KG1 (cell line): ENCODE data around the gene TOMM22.

Source experiments
- DNase-seq: peaks from one replicate; lab custom pipeline; 2025; lab: John Stamatoyannopoulos, UW

TOMM22 gene

DNA sequence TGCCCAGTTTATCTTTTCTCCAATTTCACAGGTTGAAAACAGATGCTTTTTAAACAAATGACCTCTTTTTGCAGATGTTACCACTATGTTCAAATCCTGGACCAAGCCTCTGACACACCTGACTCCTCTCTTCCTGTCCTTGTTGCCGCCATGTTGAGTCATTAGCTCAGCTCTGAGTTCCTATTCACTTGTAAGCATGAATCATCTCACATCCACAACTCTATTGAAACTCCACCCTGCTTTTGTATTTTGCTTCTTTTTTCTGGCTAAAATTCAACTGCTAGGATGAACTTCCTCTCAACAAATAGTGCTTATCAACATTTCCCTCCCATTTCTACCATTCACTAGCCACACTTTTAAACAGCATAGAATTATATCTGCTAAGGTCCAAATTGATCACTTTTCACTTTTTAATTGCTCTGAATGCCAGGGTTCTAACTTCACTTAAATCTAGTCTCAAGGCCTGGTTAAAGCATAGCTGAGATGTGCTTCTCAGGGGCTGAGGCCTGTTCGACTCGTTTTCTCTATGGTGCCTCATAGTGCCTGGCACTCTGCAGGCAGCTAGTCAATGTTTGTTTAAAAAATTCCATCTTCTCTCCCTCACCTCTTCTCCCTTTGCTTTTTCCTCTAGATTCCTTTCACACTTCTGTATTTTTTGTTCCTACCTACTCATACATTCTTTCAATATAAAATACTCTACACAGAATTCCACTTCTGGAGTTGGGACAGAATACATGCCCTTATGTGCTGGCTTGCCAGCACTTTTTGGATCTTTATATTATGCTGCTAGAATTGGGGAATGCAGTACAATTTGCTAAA is 15.1 kb downstream of the TOMM22 start:
- DNase-seq, result no peak

DNA sequence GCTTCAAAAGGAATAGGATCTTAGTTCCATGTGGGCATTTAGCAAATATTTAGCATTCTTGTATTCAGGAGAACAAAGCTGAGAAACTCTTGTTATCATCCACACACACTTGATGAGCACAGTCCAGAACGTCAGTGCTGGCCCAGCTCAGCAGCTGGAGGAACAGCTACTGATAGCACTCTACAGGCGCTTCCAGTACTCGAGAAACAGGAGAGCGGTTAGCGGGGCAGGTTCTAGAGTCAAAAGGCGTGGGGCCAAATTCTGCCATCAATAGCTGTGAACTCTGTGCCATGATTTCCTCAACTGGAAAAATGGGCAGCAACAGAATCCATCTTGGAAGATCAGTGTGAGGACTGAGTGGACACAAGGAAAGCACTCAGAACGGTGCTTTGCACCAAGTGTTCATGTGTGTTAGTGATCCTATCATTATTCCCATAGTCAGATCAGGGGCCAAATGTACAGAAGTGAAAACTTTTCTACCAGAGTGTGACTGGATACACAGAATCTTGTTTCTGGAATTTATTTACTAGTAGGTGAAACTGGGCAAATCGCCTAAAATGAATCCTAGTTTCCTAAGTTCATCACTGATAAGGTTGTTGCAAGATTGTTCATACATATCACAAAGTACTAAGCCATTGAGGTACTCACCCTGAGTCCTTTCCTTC is 15.8 kb downstream of the TOMM22 start:
- DNase-seq, result no peak

DNA sequence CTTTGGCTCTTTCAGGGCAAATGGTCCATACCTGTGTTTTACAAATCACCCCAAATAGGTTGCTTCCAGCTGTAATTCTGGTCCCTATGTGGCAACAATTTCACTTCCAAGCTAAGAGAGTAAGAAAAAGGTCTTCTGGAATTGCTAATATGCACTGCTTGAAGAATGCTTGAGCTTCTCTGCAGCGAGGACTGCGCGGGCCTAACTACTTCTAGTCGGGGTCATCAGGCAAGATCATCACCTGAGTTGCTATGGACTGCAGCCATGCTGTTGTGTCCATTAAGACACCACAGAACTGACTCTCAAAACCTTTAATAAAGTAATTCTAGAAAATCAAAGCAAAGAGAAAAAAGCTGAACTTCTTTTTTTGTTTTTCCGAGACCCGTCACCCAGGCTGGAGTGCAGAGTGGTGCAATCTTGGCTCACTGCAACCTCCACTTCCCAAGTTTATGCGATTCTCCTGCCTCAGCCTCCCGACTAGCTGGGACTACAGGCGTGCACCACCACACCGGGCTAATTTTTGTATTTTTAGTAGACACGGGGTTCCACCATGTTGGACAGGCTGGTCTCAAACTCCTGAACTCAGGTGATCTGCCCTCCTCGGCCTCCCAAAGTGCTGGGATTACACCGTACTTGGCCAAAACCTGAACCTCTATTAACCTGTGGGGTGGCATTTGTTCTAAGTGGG is 16.8 kb downstream of the TOMM22 start:
- no peak for DNase-seq

DNA sequence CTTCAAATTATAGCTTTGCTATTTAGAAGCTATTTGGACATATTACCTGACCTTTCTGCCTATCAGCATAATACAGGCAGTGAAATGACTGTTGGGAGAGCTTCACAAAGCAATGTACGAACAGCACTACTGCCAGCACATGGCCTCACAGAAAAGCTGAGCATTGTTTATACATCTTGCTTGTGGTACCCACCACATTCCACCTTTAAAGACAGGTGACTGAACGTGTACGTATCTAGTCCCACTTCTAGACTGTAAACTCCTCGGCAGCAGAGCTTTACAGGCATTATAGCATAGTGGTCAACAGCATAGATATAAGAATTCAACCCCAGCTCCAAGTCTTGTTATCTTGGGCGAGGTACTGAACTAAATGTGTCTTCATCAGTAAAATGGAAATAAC is 17.4 kb downstream of the TOMM22 start:
- no peak for DNase-seq

DNA sequence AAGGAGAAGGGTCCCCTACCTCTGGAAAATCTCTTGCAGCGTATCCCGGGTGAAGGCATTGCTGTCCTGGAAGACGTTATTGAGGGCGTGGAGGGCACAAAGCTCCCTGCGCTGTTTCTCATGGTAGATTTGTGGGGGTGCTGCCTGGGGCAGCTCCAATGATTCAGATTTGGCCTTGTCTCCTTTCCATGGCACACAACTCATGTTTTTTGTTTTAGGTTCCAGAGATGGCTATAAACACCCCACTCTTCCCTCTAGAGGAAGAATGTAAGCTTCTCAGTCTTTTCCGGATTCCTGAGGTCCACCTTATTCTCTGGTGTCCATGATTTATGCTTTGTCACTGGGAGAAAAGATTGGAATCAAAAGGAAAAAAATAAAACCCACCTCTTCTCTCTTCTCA is 18.0 kb downstream of the TOMM22 start:
- DNase-seq, result no peak

DNA sequence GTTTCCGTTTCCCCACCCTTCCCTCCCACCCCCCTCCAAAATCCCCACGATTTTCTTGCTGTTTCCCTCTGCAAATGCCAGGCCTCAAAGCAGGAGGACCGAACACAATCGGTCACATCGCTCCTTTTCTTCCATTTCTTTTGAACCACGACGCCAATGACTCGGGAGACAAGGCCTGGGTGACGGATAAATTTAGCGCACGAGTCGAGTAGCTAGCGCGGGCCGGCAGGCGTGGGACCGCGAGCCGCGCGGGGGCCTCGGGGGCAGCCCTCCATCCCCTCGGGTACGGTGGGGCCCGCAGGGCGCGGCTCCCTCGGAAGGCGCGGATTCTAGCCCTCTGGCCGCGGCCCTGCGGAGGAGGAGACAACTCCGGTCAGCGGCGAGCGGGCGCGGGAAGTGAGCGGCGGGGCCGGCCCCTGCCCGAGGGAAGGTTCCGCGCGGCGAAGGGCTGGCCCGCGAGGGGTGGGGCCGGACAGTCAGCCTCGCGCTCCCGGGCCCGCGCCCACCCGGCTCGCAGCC is 18.6 kb downstream of the TOMM22 start:
- no peak for DNase-seq

DNA sequence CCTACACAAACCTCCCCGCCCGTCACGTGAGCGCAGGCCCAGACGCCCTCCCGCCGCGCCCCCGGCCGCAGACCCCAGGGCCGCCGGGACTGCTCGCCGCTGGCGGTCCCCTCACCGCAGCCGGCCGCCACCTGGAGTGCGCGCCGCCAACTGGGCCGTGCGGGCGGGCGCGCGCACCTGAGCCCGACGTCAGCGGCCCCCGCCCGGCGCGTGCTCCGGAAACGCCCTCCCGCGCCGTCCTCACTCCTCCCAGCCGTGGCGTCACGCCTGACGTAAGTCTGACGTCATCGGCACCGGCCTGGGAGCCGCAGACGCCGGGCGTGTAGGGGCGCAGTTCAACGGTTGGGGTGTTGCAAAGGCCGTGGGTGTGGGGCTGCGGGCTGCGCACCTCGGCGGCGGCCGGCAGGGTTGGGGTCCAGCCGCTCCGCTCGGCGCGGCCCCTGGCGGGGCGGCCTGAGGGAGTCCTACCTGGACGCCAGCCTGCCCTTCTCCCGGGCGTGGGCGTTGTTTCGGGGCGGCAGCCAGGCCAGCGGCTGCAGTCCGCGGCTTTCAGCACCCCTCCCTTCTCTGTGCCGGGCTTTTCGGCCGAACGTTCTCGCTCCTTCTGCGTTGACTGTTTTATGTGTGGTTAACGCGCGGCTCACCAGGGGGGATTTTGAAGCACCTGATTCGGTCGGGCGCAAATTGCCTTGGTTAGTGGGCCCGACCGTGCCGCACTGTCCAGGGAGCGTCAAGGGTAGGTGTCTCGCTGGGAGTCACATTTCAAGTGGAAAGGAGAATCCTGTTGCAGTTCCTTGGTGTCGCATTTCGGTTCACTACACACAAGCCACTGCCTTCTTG is 19.3 kb downstream of the TOMM22 start, which contains the start of gene JOSD1:
Gene JOSD1, minus strand, starts transcription at position 155 of the 840 bp plus-strand sequence. CDS start 956 bp downstream, outside the sequence.
- peak; percentile 85 for DNase-seq

DNA sequence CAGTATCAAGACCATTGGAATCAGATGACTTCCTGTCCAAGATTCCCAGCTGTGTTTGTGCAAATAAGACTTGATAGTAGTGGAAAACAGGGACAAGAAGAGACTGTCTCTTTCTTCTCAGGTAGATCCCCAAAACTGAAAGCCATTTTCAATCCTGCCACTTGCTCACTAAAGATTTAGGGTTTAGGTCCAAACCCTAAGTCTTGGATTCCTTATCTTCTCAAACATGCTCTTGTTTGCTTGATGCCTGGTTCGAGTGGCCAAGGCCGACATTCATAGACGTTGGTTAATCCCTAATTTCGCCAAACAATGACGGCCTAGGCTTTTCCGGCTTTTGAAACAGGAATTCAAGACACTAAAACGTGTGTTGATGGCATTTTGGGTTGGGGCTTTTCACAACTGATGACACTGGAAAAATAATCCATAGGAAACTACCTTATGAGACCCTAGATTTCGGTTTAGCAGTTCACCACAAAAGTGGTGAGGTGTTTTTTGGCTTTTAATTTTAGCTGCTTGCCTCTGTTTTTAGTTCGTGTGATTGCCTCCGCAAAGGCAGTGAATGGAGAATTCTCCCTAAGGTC is 23.0 kb downstream of the TOMM22 start:
- DNase-seq, result no peak

DNA sequence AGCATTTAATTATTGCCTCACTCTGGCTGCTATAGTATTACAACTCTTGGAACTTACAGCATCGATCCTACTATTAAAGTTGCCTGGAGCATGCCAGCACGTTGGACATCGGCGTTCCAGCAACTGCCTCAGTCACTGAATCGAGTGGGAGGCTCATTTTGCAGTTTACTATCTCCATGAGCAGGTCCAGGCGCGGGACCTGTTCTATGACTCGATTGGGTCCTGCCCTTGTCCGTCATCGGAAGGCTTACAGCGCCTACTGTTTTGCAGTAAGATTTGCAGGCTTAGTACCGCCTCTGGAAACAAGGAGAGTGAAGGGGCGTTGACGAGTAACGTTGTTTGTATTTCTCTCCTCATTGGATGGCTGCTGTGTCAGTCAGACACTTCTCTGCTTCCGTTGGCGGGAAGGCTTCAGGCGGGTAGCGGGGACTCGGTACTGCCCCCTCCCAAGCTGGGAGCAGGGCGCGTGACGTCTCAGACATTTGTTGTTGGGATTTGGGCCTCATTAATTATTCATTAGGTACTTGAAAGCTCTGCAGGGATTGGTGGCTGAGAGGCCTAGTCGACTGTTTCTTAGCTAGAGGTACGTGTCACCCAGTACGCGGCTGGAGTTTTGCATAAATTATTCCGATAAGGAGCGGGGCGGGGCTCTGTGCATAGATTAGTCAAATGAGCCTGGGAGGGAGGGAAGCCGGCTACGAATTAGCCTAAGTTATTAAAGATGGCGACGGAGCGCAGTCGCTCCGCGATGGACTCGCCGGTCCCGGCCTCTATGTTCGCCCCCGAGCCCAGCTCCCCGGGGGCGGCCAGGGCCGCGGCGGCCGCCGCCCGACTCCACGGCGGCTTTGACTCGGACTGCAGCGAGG is 23.7 kb downstream of the TOMM22 start, which contains the start of gene GTPBP1:
Gene GTPBP1, plus strand, starts transcription at position 710 of the 866 bp plus-strand sequence. Its CDS starts 12 bp downstream, at position 722.
- DNase-seq, result peak; percentile 100

DNA sequence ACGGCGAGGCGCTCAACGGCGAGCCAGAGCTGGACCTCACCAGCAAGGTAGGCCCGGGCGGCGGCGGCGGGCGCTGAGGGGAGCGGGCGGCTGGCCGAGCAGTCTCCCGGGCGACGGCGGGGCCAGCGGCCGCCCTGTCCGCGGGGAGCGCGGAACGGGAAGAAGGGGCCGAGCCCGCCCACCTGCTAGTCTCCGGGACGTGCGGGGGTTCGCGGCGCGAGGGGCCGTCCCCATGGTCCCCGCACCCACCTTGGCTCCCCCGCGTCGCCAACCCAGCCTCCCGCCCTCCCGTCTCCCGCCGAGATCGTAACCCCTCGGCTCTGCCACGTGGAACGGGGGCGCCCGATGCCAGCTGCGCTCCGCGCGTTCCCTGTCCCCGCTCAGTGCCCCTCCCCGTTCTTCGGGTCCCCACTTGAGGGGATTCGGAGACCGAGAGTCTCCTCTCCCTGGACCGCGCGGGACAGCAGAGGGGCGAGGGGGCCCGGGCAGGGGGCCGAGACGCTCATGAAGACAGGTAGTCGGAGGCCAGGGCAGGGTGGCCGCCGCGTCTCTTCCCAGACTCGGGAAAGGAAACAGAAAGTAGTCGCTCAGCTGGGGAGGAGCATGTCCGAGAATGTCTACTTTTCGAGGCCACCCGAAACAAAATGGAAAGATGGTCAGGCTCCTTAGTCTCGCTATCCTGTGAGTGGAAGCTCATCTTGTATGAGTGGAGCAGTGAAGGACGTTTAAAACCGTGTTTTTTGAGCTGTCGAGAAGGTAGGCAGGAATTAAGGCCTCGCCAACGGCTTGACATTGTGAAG is 24.5 kb downstream of the TOMM22 start:
- no peak for DNase-seq

DNA sequence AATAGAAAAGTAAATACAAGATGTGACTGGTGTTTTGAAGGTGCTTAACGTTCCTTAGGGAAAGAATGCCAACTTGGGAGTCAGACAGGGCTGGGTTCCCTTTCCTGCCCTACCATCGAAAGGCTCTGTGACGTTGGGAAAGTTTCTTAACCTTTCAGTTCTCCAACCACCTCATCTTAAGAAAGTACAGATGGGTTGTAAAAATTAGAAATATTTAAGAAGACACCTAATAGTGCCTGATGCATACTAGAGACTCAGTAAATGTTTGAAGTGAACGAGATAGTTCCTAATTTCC is 25.1 kb downstream of the TOMM22 start:
- no peak for DNase-seq

DNA sequence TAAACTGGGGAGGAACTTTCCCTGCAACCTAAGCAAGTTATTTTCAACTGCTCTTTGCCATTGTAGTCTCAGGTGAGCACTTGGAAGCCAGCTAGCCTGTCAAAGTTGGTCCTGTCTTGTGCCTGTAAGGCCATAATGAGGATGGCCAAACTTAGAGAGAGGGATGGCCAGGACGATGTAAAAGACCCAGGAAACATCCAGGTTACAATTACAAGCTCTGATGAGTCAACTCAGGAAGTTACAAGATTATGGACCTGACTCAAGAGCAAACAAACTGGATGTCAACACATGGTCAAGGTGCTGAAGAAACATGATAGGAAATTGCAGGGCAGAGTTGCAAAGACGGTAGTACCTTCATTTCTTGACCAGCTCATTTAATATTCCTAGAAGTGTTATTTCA is 25.6 kb downstream of the TOMM22 start:
- no peak for DNase-seq

DNA sequence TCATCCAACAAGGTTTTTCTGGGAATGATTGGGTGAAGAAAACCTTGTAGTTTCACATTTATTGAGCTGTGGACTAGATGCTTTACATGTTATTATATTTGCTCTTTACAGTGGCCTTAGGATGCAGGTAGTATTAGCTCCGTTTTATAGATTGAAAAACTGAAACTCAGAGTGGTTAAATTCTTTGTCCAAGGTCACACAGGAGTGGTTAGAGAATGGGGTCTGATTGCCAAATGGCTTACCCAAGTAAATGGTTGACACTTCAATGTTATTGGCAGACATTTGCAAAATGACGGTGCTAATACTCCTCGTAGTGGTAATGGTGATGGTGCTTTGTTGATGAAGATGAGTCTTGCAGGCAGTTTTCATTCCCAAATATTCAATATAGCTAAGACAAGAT is 26.2 kb downstream of the TOMM22 start:
- DNase-seq, result no peak

DNA sequence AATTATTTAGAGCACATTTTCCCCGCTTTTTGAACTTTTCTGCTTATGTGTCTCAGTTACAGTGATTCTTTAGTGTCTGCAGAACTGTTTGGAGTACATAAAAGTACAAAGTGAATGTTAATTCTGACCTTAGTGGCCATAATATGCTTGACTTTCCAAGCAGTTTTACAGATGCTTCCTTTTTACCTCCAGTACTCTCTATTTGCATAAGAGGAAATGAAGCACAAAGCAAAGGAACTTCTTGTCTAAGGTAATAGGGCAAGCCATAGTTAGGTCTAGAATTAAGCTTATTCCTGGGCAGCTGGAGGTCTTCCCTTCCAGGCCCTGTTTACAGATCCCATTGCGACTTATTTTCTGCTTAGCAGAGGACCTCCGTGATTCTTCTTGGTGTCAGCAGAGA is 27.5 kb downstream of the TOMM22 start:
- DNase-seq, result no peak

DNA sequence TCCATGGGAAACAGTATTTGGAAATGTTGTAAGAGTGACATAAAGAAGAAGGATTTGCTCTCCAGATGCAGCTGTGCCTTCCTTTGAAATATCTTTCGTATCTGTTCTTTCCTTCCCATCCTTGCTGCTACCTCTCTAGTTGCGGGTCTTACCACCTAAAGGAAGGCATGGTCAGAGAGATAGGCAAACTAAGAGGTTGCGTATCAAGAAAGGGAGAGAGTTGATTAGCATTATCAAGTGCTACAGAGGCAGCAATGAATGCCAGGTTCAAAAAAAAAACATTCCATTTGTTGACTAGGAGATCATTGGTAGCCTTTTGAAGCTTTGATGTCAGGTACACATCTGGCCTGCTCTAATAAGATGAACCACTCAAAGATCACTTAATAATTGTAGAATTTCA is 28.6 kb downstream of the TOMM22 start:
- DNase-seq, result no peak

DNA sequence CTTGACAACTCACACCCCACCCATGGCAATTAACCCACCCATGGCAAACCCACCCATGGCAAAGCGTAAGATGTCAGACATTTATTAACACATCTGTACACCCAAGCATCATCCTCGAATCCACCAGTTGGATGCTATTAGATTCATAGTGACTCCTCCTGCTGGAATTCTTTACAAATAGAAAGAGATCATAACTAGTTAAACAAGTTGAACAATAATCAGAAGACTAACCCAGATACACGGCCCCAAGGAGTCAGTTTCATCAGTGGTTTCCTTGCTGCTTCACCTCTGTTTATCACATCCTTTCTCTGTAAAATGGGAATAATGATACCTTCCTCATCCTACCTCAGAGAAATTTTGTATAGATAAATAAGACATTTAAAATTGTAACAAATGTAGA is 29.1 kb downstream of the TOMM22 start:
- no peak for DNase-seq

DNA sequence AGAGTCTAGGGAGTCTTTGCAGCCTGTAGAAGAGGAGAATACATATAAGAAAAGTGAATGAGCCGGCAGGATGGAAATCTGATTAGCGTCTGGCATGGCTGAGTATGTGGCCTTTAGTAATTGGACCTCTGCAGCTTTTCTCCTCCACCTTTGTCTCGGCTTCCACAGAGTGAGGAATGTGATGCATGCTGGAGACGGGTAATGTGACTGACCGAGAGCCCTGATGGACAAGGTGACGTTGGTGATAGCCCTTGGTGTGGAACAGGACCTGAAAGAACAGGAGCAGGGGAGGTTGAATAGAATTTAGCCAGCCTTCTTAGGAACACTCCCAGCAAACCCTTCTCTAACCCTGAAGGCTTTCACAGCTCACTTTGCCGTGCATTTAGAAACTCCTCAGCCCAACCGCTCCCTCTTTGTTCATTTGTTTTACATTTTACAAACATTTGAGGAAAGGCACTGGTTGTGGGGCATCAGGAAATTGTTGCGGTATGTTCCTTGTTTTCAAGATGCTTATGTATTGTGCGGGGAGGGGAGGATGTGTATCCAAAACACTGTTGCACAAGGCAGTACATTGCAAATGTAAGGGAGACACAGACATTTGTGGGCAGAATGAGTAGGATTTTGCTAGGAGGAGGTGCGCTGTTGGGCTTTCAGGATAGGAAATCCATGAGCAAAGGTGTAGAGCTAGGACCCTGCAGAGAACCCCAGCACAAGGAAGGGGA is 30.9 kb downstream of the TOMM22 start:
- no peak for DNase-seq

DNA sequence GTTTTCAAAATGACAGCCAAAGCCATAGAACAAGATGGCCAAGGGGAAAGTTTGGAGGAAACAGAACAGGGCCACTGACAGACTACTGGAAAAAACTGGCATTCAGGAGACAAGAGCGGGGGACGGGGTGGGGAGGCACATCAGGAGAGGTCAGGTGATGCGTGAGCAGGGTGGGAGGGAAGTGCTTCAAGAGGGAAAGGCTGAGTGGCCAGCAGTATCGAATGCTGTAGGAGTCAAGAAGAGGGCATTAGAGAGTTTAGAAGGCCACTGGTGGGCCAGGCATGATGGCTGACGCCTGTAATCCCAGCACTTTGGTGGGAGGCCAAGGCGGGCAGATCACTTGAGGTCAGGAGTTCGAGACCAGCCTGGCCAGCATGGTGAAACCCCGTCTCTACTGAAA is 32.2 kb downstream of the TOMM22 start:
- DNase-seq, result no peak

DNA sequence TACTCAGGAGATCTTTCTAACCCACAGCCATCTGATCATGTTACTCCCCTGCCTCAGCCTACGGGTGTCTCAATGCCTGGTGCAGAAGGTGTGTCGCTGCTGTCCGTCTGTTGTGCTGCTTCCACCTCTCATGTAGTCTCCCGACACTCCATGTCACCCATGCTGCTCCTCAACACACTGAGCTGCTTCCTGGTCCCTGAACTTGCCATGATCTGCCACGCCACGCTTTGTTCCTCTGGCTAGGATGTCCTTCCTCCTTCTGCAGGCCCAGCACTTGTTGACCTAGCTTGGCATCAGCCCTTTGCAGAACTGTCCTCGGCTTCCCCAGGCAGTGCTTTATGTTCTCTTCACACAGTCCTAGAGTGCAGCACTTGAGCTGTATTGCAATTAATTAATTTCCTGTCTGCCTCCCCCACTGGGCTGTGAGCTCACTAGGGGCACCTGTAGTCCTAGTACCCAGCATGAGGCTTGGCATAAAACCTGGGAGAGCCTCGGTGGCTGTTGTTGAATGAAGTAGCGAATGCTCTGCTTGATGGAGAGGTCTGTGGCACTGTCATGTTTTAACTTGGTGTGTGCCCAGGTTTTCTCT is 33.5 kb downstream of the TOMM22 start:
- no peak for DNase-seq
